Neural progenitor cell (in vitro differentiated cells): ENCODE data around the gene SERPINE2.

Source experiments
- EZH2 ChIP-seq: fragments of 200-600 bp; sonication (generic); IDR thresholded peaks from 2 replicates; pipeline ENCODE4 v1.6.1; 2017; ENCODE audit warnings: antibody characterized with exemption, mild to moderate bottlenecking, moderate library complexity
- EZH2phosphoT487 ChIP-seq: fragments of 200-600 bp; sonication (generic); IDR thresholded peaks from 2 replicates; pipeline ENCODE4 v1.6.1; 2017; ENCODE audit warnings: antibody characterized with exemption
- TF ChIP-seq, protein P1 (sequence below): fragments of 200-600 bp; sonication (generic); IDR thresholded peaks from 2 replicates; pipeline ENCODE4 v1.5.1; 2017; ENCODE audit warnings: antibody characterized with exemption, mild to moderate bottlenecking

GRCh38 chr2:224030786-224031185 lies 8.3 kb downstream of the SERPINE2 start:
- TF ChIP-seq, protein P1, sequence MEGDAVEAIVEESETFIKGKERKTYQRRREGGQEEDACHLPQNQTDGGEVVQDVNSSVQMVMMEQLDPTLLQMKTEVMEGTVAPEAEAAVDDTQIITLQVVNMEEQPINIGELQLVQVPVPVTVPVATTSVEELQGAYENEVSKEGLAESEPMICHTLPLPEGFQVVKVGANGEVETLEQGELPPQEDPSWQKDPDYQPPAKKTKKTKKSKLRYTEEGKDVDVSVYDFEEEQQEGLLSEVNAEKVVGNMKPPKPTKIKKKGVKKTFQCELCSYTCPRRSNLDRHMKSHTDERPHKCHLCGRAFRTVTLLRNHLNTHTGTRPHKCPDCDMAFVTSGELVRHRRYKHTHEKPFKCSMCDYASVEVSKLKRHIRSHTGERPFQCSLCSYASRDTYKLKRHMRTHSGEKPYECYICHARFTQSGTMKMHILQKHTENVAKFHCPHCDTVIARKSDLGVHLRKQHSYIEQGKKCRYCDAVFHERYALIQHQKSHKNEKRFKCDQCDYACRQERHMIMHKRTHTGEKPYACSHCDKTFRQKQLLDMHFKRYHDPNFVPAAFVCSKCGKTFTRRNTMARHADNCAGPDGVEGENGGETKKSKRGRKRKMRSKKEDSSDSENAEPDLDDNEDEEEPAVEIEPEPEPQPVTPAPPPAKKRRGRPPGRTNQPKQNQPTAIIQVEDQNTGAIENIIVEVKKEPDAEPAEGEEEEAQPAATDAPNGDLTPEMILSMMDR, result no peak
- TF ChIP-seq EZH2 (no peak), EZH2phosphoT487 (no peak)
